Measurements from ENCODE around the gene PARVA.

GRCh38 chr11:12489246-12489772 lies 111.9 kb downstream of the PARVA start:
- TF ChIP-seq CTCF (IDR thresholded peaks at IDR 0.05; ENCODE audit: low read depth, low read length, missing input control) = no peak
- TF ChIP-seq YY1 (IDR thresholded peaks at IDR 0.05) = no peak
- TF ChIP-seq, protein P1, sequence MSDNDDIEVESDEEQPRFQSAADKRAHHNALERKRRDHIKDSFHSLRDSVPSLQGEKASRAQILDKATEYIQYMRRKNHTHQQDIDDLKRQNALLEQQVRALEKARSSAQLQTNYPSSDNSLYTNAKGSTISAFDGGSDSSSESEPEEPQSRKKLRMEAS (IDR thresholded peaks at IDR 0.05) = no peak
- no peak for TF ChIP-seq SP1 (IDR thresholded peaks at IDR 0.05)
- no peak for TF ChIP-seq JUND (IDR thresholded peaks at IDR 0.05)
- TF ChIP-seq TAF1 (conservative IDR thresholded peaks at IDR 0.05) = no peak
- TF ChIP-seq ATF3 (IDR thresholded peaks at IDR 0.05) = no peak
- TF ChIP-seq, protein P2, sequence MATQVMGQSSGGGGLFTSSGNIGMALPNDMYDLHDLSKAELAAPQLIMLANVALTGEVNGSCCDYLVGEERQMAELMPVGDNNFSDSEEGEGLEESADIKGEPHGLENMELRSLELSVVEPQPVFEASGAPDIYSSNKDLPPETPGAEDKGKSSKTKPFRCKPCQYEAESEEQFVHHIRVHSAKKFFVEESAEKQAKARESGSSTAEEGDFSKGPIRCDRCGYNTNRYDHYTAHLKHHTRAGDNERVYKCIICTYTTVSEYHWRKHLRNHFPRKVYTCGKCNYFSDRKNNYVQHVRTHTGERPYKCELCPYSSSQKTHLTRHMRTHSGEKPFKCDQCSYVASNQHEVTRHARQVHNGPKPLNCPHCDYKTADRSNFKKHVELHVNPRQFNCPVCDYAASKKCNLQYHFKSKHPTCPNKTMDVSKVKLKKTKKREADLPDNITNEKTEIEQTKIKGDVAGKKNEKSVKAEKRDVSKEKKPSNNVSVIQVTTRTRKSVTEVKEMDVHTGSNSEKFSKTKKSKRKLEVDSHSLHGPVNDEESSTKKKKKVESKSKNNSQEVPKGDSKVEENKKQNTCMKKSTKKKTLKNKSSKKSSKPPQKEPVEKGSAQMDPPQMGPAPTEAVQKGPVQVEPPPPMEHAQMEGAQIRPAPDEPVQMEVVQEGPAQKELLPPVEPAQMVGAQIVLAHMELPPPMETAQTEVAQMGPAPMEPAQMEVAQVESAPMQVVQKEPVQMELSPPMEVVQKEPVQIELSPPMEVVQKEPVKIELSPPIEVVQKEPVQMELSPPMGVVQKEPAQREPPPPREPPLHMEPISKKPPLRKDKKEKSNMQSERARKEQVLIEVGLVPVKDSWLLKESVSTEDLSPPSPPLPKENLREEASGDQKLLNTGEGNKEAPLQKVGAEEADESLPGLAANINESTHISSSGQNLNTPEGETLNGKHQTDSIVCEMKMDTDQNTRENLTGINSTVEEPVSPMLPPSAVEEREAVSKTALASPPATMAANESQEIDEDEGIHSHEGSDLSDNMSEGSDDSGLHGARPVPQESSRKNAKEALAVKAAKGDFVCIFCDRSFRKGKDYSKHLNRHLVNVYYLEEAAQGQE (IDR thresholded peaks at IDR 0.05) = no peak
- no peak for TF ChIP-seq ZBTB33 (IDR thresholded peaks at IDR 0.05)
- no peak for TF ChIP-seq GABPA (IDR thresholded peaks at IDR 0.05 in 1 of 2, conservative IDR thresholded peaks at IDR 0.05 in 1 of 2)

Data from liver (tissue), 3 donors.